Ascending aorta (tissue), 2 donors: Measurements from ENCODE around the gene IFT57. TPM values are rescaled to one million over a fixed set of nuclear protein-coding genes. Genes with fewer than 3 reads are reported as not detected.

Source experiments
- DNase-seq, 2 donors: peaks; one replicate each; pipeline ENCODE4 v3.0.0-alpha.2; 2019; ENCODE audit warnings: low spot score in 2 of 2
- H3K27ac ChIP-seq, 2 donors: fragments of 200-600 bp; sonication (generic); one replicate each; pipeline ENCODE4 v1.5.1; 2016 to 2017; ENCODE audit warnings: mild to moderate bottlenecking in 1 of 2
- H3K27me3 ChIP-seq: fragments of 200-600 bp; sonication (generic); one replicate; pipeline ENCODE4 v1.5.1; 2017
- H3K36me3 ChIP-seq, 2 donors: fragments of 200-600 bp; sonication (generic); one replicate each; pipeline ENCODE4 v1.5.1; 2016
- H3K4me1 ChIP-seq, 2 donors: fragments of 200-600 bp; sonication (generic); one replicate each; pipeline ENCODE4 v1.5.1; 2016 to 2017; ENCODE audit warnings: mild to moderate bottlenecking in 1 of 2
- H3K4me3 ChIP-seq, 2 donors: fragments of 200-600 bp; sonication (generic); one replicate each; pipeline ENCODE4 v1.5.1; 2016 to 2017; ENCODE audit warnings: mild to moderate bottlenecking in 1 of 2
- H3K9me3 ChIP-seq, 2 donors: fragments of 200-600 bp; sonication (generic); one replicate each; pipeline ENCODE4 v1.5.1; 2016
- CTCF ChIP-seq, 3 experiments: fragments of 200-600 bp in 2 of 3; fragments of 450-650 bp in 1 of 3; sonication (generic) in 2 of 3; IDR thresholded peaks; one replicate each; pipeline ENCODE4 v1.5.1; 2016 to 2019; ENCODE audit warnings: antibody characterized with exemption in 3 of 3, mild to moderate bottlenecking in 1 of 3, moderate library complexity in 1 of 3
- intact Hi-C: fragments of 100-400 bp; cut with DNase I; formaldehyde crosslinking; loops from one replicate; pipeline ENCODE4 v1.15.1; 2023
- total RNA-seq: library from RNA; depleted of rRNA; stranded (reverse); fragments of >200 nt; gene quantifications from one replicate; pipeline ENCODE4 v1.1.0, GENCODE V29; 2016

The IFT57 gene
- total RNA-seq, 1 donor from 2014 or later = 27.7 TPM

- intact Hi-C loops = no loop called here
- Histone ChIP-seq H3K9me3 (no peaks in the 10 kb centered on the region), H3K27me3 (no peaks in the 10 kb centered on the region), H3K4me1 (no peaks in the 10 kb centered on the region), H3K36me3 (no peaks in the 10 kb centered on the region), H3K27ac (no peak overlapping the region), H3K4me3 (no peak overlapping the region)
- DNase-seq = no peak
- TF ChIP-seq CTCF (IDR thresholded peaks at IDR 0.05) = no peak
Observed at GRCh38 chr3:108118038-108118768, 104.0 kb downstream of the IFT57 start.

- intact Hi-C loops = no loop called here
- Histone ChIP-seq H3K27ac (no peak overlapping the region), H3K36me3 (no peaks in the 10 kb centered on the region), H3K27me3 (no peaks in the 10 kb centered on the region), H3K4me1 (no peaks in the 10 kb centered on the region), H3K4me3 (no peak overlapping the region), H3K9me3 (no peaks in the 10 kb centered on the region)
- no peak for TF ChIP-seq CTCF (IDR thresholded peaks at IDR 0.05)
- DNase-seq = no peak
Observed at GRCh38 chr3:108117241-108117775, 104.9 kb downstream of the IFT57 start.

- no peak for DNase-seq
- intact Hi-C loops = no loop called here
- no peaks in the 10 kb centered on the region for H3K4me1 ChIP-seq
- no peaks in the 10 kb centered on the region for H3K36me3 ChIP-seq
- TF ChIP-seq CTCF (IDR thresholded peaks at IDR 0.05) = no peak
- no peaks in the 10 kb centered on the region for H3K27me3 ChIP-seq
- no peak overlapping the region for H3K4me3 ChIP-seq
- no peak overlapping the region for H3K27ac ChIP-seq
- H3K9me3 ChIP-seq = no peaks in the 10 kb centered on the region
Observed at GRCh38 chr3:108114423-108115065, 107.7 kb downstream of the IFT57 start.

- H3K4me3 ChIP-seq = no peak overlapping the region
- no peak for TF ChIP-seq CTCF (IDR thresholded peaks at IDR 0.05)
- no peaks in the 10 kb centered on the region for H3K9me3 ChIP-seq
- H3K27me3 ChIP-seq = no peaks in the 10 kb centered on the region
- no peak overlapping the region for H3K27ac ChIP-seq
- no peaks in the 10 kb centered on the region for H3K36me3 ChIP-seq
- intact Hi-C loops = no loop called here
- no peaks in the 10 kb centered on the region for H3K4me1 ChIP-seq
- DNase-seq = no peak
Observed at GRCh38 chr3:108113975-108114374, 108.2 kb downstream of the IFT57 start.

GRCh38 chr3:108110934-108111333 lies 111.3 kb downstream of the IFT57 start:
- intact Hi-C loops = no loop called here
- Histone ChIP-seq H3K27me3 (no peaks in the 10 kb centered on the region), H3K4me1 (no peaks in the 10 kb centered on the region), H3K27ac (no peak overlapping the region), H3K4me3 (no peak overlapping the region), H3K9me3 (no peaks in the 10 kb centered on the region), H3K36me3 (no peaks in the 10 kb centered on the region)
- TF ChIP-seq CTCF (IDR thresholded peaks at IDR 0.05) = no peak
- DNase-seq = no peak

Other genes starting within 250 kb of the IFT57 start
- gene CD47, start 131.4 kb downstream of the IFT57 start, total RNA-seq = 24.5 TPM
- gene HHLA2, start 74.1 kb upstream of the IFT57 start, total RNA-seq = not detected